GM21381 (cell line): ENCODE results near the gene PARP8.
"Not testable (repeated sequence)": the region's sequence is repeated elsewhere in the genome, so short reads cannot be mapped to it uniquely, and the experiment has no call there.

Source experiments
- ATAC-seq: cut with Tn5 transposase; IDR thresholded peaks from one replicate; pipeline ENCODE4 v1.9.1; 2021; ENCODE audit warnings: mild to moderate bottlenecking, moderate library complexity; ENCODE audit not compliant: unreplicated experiment

Gene PARP8

GRCh38 chr5:50679554-50679953 is 13.1 kb downstream of the PARP8 start:
- not testable (repeated sequence) for ATAC-seq

GRCh38 chr5:50684721-50685120 is 18.3 kb downstream of the PARP8 start:
- no peak for ATAC-seq

- no peak for ATAC-seq
These were observed 21.1 kb downstream of the PARP8 start for GRCh38 chr5:50687548-50687947.

- ATAC-seq: no peak
These were observed 25.1 kb downstream of the PARP8 start for GRCh38 chr5:50691399-50692016.

- no peak for ATAC-seq
These were observed 27.7 kb downstream of the PARP8 start for GRCh38 chr5:50694027-50694590.

GRCh38 chr5:50694626-50695025 is 28.2 kb downstream of the PARP8 start:
- not testable (repeated sequence) for ATAC-seq

GRCh38 chr5:50697739-50698138 is 31.3 kb downstream of the PARP8 start:
- peak; percentile 56 for ATAC-seq

GRCh38 chr5:50699737-50700136 is 33.3 kb downstream of the PARP8 start:
- no peak for ATAC-seq

- no peak for ATAC-seq
These were observed 34.3 kb downstream of the PARP8 start for GRCh38 chr5:50700706-50701105.

- ATAC-seq: no peak
These were observed 36.4 kb downstream of the PARP8 start for GRCh38 chr5:50702615-50703366.

- no peak for ATAC-seq
These were observed 36.9 kb downstream of the PARP8 start for GRCh38 chr5:50703367-50703666.

- ATAC-seq: no peak
These were observed 38.3 kb downstream of the PARP8 start for GRCh38 chr5:50704730-50705129.

- ATAC-seq: no peak
These were observed 43.0 kb downstream of the PARP8 start for GRCh38 chr5:50709471-50709870.

- peak; percentile 24 for ATAC-seq
These were observed 44.4 kb downstream of the PARP8 start for GRCh38 chr5:50710838-50711237.

GRCh38 chr5:50711280-50711679 is 44.8 kb downstream of the PARP8 start:
- peak; percentile 92 for ATAC-seq

GRCh38 chr5:50712479-50712878 is 46.0 kb downstream of the PARP8 start:
- ATAC-seq: no peak

- ATAC-seq: no peak
These were observed 48.6 kb downstream of the PARP8 start for GRCh38 chr5:50715001-50715400.

- ATAC-seq: no peak
These were observed 49.7 kb downstream of the PARP8 start for GRCh38 chr5:50716134-50716533.

GRCh38 chr5:50717651-50718050 is 51.2 kb downstream of the PARP8 start:
- peak; percentile 62 for ATAC-seq

- no peak for ATAC-seq
These were observed 53.7 kb downstream of the PARP8 start for GRCh38 chr5:50720061-50720710.

GRCh38 chr5:50722223-50722622 is 55.8 kb downstream of the PARP8 start:
- no peak for ATAC-seq

- ATAC-seq: no peak
These were observed 57.8 kb downstream of the PARP8 start for GRCh38 chr5:50724262-50724661.
